Brain microvascular endothelial cell (primary cell): ENCODE measurements around the gene GRID1.

Source experiments
- DNase-seq: peaks from one replicate; pipeline ENCODE4 v3.0.0-alpha.2; 2020
- H3K27ac ChIP-seq: fragments of 250-450 bp; sonication (Bioruptor Pico); 2 replicates; pipeline ENCODE4 v1.5.1; 2020; ENCODE audit warnings: mild to moderate bottlenecking, moderate library complexity
- H3K27me3 ChIP-seq: fragments of 250-450 bp; sonication (Bioruptor Pico); replicated peaks from 2 replicates; pipeline ENCODE4 v1.5.1; 2020; ENCODE audit warnings: mild to moderate bottlenecking
- H3K36me3 ChIP-seq: fragments of 250-450 bp; sonication (Bioruptor Pico); replicated peaks from 2 replicates; pipeline ENCODE4 v1.5.1; 2020; ENCODE audit warnings: mild to moderate bottlenecking
- H3K4me3 ChIP-seq: 2 replicates; pipeline ENCODE4 v1.5.1; 2011; ENCODE audit warnings: low read depth, mild to moderate bottlenecking, control low read depth, low read length, moderate library complexity
- in situ Hi-C: cut with HindIII; loops from 2 replicates; pipeline ENCODE4 v1.10.0; 2017; ENCODE audit warnings: low sequenced_read_pairs, low pct_ligation_motif_present
- TF ChIP-seq, protein P1 (sequence below): IDR thresholded peaks from 2 replicates; pipeline ENCODE4 v1.5.1; 2011; ENCODE audit warnings: low read depth, mild to moderate bottlenecking, moderate library complexity, low read length, control low read depth, inconsistent platforms; ENCODE audit errors: missing control alignments

The GRID1 gene

DNA sequence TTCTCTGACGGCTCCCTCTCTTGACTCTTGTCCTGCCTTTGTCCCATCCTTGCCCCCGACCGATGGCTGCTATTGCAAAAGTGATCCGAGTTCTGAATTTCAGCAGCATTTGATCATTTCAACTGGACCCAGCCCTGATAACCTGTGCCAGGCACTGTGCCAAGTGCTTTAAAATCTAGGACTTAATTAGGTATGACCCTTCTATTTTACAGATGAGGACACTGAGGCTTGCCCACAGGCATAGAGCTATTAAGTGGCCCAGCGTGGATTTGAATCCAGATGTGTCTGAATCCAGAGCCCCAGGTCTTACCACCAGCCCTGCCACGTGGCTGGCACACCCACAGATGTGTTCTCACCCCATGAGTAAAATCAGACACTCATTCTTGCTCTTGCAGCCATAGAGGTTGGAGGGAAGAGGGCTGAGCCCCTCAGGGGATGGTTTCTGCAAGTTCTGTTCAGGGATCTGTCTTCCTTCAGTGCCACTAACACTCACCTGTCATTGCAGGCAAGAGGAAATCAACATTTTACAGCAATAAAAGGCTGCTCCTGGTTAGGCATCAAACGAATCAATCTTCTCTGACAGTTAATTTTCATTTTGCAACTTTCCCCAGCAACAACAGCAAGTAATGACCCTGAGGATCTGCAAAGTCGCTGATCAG lies 101.2 kb downstream of the GRID1 start:
- in situ Hi-C loops: no loop called here
- no peak for DNase-seq
- Histone ChIP-seq H3K27me3 (no peaks in the 10 kb centered on the region), H3K27ac (no peak overlapping the region), H3K36me3 (no peaks in the 10 kb centered on the region), H3K4me3 (no peak overlapping the region)
- TF ChIP-seq, protein P1, sequence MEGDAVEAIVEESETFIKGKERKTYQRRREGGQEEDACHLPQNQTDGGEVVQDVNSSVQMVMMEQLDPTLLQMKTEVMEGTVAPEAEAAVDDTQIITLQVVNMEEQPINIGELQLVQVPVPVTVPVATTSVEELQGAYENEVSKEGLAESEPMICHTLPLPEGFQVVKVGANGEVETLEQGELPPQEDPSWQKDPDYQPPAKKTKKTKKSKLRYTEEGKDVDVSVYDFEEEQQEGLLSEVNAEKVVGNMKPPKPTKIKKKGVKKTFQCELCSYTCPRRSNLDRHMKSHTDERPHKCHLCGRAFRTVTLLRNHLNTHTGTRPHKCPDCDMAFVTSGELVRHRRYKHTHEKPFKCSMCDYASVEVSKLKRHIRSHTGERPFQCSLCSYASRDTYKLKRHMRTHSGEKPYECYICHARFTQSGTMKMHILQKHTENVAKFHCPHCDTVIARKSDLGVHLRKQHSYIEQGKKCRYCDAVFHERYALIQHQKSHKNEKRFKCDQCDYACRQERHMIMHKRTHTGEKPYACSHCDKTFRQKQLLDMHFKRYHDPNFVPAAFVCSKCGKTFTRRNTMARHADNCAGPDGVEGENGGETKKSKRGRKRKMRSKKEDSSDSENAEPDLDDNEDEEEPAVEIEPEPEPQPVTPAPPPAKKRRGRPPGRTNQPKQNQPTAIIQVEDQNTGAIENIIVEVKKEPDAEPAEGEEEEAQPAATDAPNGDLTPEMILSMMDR: no peak

DNA sequence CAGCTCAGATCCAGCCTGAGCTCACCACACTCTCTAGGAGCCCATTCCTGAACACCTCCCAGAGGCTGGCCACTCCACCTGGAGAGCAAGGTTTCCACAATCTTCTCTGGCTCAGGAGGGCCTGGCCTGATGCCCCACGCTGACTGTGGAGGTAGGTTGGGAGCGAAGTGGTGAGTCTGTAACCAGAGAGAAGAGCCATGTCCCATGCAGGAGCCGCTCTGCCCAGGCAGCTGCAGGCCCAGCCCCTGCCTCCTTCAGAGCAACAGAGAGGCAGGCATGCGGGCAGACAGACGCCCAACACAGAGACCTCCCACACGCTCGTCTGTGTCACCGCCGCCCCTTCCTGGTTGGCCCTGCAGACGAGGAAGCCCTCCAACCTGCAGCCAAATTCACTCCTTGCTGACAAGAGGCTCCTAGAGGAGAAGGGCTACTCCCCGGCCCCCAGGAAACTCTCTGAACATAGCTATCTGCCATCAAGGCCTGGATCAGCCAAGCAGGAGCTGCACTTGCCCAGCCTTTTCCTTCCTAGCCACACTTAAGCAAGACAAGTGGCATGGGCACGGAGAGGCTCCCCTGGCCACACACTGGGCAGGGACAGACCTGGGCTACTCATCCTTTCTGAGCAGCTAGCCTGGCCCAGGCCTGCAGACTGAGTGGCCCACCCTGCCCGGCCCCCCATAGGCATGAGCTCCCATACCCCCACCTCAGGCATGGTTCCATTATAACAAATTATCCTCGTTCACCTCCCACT lies 101.9 kb downstream of the GRID1 start:
- no peak for DNase-seq
- in situ Hi-C loops: no loop called here
- TF ChIP-seq, protein P1: no peak

DNA sequence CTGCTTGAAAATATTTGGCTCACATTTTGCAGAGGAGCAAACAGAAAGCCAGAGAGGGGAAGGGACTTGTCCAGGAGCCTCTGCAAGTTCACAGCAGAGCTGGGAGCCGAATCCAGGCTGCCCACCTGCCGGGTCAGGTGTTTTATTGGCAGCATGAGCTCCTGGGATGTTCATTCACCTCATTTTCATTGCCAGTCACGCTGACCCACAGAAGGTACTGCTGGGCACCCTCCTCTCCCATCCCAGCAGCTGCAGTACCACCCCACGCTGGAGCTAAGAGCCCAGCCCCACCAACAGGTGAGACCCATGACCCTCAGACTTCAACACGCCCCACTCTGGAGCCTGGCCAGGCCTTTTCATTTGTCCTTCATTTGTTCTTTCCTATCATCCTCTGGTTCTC lies 102.7 kb downstream of the GRID1 start:
- in situ Hi-C loops: no loop called here

More for the DNA sequence above, 101.9 kb downstream of the GRID1 start:
- H3K36me3 ChIP-seq: no peaks in the 10 kb centered on the region
- H3K4me3 ChIP-seq: no peak overlapping the region
- no peaks in the 10 kb centered on the region for H3K27me3 ChIP-seq
- no peak overlapping the region for H3K27ac ChIP-seq

DNA sequence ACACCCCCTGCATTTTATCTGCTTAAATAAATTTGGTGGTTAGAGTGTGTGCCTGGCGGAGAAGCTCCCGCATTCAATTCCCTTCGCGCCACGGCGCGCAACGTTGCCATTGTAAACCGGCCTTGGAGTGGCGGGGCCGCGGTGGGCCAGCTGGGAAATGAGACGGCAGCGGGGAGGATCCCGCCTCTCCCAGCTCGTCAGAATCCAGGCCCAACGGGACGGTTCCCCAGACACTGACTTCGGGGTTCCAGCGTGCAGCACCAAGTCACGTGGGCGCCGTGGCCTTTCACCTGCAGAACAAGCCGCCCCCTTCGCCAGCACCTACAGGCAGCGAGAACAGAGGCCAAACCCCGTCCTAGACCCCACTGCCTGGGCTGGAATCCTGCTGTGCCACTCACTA lies 103.4 kb downstream of the GRID1 start:
- Histone ChIP-seq H3K27ac (no peak overlapping the region), H3K36me3 (no peaks in the 10 kb centered on the region), H3K4me3 (no peak overlapping the region), H3K27me3 (no peaks in the 10 kb centered on the region)
- DNase-seq: no peak
- in situ Hi-C loops: no loop called here
- TF ChIP-seq, protein P1: no peak

More for the DNA sequence above, 102.7 kb downstream of the GRID1 start:
- Histone ChIP-seq H3K27ac (no peak overlapping the region), H3K27me3 (no peaks in the 10 kb centered on the region), H3K4me3 (no peak overlapping the region), H3K36me3 (no peaks in the 10 kb centered on the region)
- no peak for DNase-seq
- TF ChIP-seq, protein P1: no peak

DNA sequence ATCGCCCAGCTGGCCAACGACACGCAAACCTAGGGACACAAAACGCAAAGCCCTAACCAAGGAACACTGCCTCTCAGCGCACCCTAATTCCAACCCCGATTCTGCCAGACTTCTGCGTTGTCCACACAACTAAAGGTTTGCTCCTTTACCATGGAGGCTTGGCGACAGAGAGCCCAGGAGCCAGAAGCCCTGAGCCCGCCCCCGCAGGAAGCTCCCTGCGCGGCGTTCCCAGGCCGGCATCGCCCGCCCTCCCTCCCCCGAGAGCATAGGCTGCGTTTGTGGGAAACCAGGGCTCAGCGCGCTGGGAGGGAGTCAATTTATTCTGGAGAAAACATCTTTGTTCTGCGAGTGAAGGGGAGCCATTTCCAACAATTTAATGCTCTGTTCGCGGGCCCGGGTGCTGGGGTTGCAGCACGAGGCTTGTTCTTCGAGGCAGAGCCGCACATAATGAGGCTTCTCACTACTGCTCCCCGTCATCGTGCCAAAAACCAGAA lies 103.9 kb downstream of the GRID1 start:
- Histone ChIP-seq H3K27ac (no peak overlapping the region), H3K4me3 (no peak overlapping the region), H3K36me3 (no peaks in the 10 kb centered on the region), H3K27me3 (no peaks in the 10 kb centered on the region)
- no peak for DNase-seq
- in situ Hi-C loops: no loop called here
- TF ChIP-seq, protein P1: no peak
